NCI-H1417 treated with DMSO at 0.1 percent for 48 hours (cell line): ENCODE measurements around the gene FNDC10.
"Not testable (repeated sequence)": the region's sequence is repeated elsewhere in the genome, so short reads cannot be mapped to it uniquely, and the experiment has no call there.

Experiments
- DNase-seq: peaks from one replicate; lab custom pipeline; 2025; lab: John Stamatoyannopoulos, UW

Gene FNDC10

GRCh38 chr1:1567152-1567875 is 32.6 kb downstream of the FNDC10 start:
- DNase-seq = no peak

- DNase-seq = no peak
Observed at GRCh38 chr1:1565340-1565739, 34.6 kb downstream of the FNDC10 start.

- no peak for DNase-seq
Observed at GRCh38 chr1:1564268-1564667, 35.7 kb downstream of the FNDC10 start.

DNA sequence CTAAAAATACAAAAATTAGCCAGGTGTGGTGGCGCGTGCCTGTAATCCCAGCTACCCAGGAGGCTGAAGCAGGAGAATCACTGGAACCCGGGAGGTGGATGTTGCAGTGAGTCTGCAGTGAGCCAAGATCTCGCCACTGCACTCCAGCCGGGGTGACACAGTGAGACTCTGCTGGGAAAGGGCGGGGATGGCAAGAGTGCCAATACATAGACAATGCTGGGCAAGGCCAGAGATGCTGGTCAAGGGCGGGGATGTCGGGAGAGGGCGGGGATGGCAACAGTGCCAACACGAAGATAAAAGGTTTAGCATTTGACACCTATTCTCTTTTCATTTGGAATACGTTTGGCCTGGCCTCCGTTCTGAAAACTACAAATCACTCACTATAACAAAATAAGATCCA is 36.2 kb downstream of the FNDC10 start:
- DNase-seq = no peak

- DNase-seq = no peak
Observed at GRCh38 chr1:1562556-1563195, 37.3 kb downstream of the FNDC10 start.

GRCh38 chr1:1561801-1562470 is 38.0 kb downstream of the FNDC10 start:
- DNase-seq = no peak

GRCh38 chr1:1560178-1560577 is 39.8 kb downstream of the FNDC10 start:
- DNase-seq = no peak

- no peak for DNase-seq
Observed at GRCh38 chr1:1559066-1559465, 40.9 kb downstream of the FNDC10 start.

DNA sequence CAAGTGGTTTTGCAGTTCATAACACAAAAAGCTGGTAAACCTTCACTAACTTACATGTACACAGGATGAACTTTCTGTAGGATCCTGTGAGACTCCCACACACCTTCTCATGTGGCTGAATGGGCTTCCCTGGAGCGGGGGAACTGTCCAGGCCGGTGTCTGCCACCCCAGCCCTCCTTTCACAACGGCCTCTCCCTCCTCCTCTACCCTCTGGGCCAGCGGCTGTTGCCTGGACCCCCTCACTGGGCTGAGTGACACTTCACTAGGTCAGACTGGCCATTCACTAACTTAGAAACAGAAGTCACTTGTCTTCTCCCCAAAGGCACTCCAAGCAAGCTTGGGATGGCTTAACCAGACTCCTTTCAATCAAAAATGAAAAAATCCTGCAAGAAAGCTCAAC is 41.3 kb downstream of the FNDC10 start:
- no peak for DNase-seq

- DNase-seq = not testable (repeated sequence)
Observed at GRCh38 chr1:1557688-1558087, 42.2 kb downstream of the FNDC10 start.

DNA sequence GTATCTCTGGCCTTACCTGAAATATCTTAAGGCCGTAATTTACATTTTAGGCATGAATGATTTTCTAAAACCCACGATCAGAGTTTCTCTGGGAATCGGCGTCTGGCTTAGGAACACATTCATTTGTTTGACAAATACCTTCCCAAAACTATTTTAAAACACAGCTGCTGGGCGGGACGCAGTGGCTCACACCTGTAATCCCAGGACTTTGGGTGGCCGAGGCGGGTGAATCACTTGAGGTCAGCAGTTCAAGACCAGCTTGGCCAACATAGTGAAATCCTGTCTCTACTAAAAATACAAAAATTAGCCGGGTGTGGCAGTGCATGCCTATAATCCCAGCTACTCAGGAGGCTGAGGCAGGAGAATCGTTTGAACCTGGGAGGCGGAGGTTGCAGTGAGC is 43.0 kb downstream of the FNDC10 start:
- DNase-seq = not testable (repeated sequence)

DNA sequence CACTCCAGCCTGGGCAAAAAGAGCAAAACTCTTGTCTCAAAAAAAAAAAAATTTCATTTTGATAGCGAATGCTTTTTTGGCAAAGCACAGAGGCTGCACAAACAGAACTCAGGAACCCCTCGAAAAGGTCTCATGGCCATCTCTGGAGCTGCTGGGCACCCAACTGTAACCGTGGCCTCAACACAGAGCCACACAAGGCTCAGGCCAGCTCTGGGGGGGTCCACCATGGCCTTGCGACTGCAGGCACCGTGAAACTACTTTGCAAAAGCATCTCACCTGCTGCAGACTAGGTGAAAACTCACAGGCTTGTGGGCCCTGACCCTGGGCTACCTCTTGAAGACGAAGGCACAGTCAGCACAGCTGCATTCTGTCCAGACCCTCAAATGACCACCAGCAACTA is 43.4 kb downstream of the FNDC10 start:
- no peak for DNase-seq

DNA sequence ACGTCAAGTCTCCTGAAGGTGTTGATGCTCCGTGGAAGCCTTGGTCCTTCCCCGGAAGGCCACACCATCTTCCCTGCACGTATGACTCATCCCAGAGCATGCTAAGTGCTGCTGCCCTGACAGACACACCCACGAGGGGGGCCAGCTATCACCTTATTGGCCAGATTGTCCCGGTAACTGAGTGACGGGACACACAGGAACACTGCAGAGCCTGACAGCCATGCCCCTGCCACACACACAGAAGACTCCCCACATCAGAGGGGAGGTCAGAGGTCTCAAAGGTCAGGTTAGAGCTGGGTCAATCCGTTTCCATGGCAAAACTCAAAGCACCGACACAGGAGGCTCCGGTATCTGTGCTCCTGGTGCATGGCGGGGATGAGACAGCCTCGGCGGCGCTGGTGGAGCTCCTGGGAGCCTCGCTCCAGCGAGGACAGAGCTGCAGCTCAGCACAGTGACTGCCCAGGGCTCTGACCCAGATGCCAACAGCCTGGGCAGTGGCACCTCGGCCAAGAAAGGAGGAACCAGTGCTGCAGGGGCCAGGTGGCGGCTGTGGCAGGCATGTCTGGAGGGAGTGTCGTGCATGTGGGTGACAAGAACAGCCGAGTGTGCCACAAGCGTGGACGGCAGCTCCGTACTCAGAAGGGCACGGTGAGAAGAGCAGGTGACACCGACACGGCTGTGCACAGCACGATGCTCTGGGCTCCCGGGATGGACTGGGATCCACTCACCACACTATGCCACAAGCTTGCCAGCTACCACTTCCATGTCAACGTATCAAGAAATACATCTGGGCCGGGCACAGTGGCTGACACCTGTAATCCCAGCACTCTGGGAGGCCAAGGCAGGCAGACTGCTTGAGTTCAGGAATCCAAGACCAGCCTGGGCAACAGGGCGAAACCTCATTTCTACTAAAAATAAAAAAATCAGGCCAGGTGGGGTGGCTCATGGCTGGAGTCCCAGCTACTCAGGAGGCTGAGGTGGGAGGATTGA is 44.7 kb downstream of the FNDC10 start:
- no peak for DNase-seq

DNA sequence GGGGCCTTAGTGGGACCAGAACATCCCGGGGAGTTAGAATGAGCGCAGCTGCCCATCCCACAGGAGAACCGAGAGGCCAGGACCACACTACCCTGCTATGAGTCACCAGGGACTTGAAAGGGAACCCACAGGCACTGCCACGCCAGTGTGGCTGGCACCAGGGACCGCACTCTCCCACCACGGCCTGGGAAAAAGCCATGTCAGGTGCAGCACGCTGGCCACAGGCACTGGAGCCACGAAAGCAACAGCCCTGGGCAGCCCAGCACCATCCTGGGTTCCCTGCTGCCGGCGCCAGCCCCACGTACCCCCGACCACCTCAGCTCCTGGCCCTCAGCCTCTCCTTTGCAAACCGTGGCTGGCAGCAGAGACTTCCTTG is 45.4 kb downstream of the FNDC10 start:
- no peak for DNase-seq

DNA sequence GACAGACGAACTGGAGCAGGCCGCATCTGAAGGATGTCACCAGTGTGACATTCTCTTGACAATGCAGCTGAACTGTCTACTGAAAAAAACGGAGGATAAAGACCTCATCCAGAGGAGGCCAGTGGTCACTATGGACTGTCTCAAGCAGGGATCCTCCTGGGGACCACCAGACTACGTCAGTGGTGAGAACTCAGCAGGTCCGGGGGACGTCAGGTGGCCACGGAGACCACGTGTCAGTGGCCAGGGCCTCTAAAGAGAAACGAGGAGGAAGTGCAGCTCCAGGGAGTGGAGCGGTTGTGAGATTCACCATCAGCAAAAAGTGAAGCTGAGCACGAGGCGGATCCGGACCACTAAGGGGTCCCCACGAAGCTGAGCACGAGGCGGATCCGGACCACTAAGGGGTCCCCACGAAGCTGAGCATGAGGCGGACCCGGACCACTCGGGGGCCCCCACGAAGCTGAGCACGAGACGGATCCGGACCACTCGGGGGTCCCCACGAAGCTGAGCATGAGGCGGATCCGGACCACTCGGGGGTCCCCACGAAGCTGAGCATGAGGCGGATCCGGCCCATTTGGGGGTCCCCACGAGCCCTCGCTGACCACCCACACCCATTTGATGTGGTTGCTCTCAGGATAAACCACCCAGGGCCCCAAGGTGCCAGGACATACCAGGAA is 46.0 kb downstream of the FNDC10 start:
- DNase-seq = no peak

GRCh38 chr1:1552263-1552639 is 47.7 kb downstream of the FNDC10 start:
- DNase-seq = no peak

DNA sequence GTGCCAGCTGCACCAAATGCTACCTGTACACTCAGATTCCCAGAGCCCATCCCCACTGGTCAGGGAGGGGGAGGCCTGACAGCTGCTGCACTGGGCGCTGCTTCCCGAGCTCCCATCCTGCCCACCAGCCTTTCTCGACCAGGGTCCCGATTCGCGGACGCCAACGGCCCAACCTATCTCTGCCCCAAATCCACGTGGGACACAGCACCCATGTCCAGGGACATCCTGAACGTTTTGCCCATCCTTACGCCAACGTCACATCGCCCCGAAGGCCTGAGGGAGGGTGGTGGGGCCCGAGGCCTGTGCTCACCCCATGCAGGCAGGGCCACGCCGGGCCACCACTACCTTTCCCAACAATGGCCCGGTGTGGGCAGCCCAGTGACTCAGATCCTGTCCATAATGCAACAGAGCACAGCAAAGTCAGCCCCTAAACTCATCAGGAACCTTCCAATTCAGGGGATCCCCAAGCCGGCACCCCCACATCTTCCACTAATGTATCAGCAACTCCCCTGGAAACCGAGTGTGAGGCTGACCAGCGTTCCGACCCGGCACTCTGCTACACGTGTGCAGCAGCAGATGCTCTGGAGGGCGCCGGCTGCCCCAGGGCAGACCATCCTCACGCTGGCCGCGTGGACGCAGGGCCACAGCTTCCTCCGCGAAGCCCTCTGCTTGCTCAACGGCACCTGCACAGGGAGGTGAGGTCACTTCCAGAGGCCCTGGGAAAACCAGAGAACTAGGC is 48.2 kb downstream of the FNDC10 start:
- no peak for DNase-seq

GRCh38 chr1:1550591-1551432 is 49.1 kb downstream of the FNDC10 start:
- DNase-seq = no peak

- DNase-seq = no peak
Observed at GRCh38 chr1:1550087-1550486, 49.8 kb downstream of the FNDC10 start.

DNA sequence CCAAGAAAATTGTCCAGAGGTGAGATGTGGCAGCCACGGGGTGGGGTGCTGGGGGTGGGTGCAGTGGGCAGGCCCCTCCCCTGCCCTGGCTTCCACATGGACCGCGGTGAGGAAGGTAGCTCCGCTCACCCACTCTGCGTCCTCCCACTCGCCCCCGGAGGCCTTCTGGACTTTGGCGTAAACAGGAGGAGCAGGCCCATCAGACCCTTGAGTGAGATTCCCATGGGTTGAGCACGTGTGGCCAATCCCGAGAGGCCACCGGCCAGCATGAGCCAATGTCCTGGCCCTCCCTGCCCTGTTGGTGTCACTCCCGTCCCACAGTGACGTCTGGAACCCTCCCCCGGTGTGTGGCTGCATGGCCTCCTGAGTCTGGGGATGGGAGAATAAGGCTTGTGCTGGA is 51.3 kb downstream of the FNDC10 start:
- no peak for DNase-seq
